GM19438 (cell line): ENCODE measurements around the gene EN2.

Source experiments
- ATAC-seq: cut with Tn5 transposase; IDR thresholded peaks from one replicate; pipeline ENCODE4 v1.9.1; 2021; ENCODE audit warnings: low read depth; ENCODE audit not compliant: unreplicated experiment

The EN2 gene

GRCh38 chr7:155483868-155484325 is 26.0 kb downstream of the EN2 start:
- no peak for ATAC-seq

- no peak for ATAC-seq
Observed at GRCh38 chr7:155484483-155485399, 26.8 kb downstream of the EN2 start.

- no peak for ATAC-seq
Observed at GRCh38 chr7:155486783-155487508, 29.0 kb downstream of the EN2 start.

GRCh38 chr7:155487509-155488482 is 29.9 kb downstream of the EN2 start:
- no peak for ATAC-seq

GRCh38 chr7:155488483-155489127 is 30.7 kb downstream of the EN2 start:
- ATAC-seq, result no peak

- ATAC-seq, result no peak
Observed at GRCh38 chr7:155489158-155489840, 31.4 kb downstream of the EN2 start.

GRCh38 chr7:155489862-155490696 is 32.1 kb downstream of the EN2 start:
- peak; percentile 47 for ATAC-seq

- peak; percentile 95 for ATAC-seq
Observed at GRCh38 chr7:155490697-155491628, 33.0 kb downstream of the EN2 start.

GRCh38 chr7:155491812-155492211 is 33.9 kb downstream of the EN2 start:
- no peak for ATAC-seq

GRCh38 chr7:155493744-155494538 is 36.0 kb downstream of the EN2 start:
- no peak for ATAC-seq

GRCh38 chr7:155494551-155494950 is 36.6 kb downstream of the EN2 start:
- no peak for ATAC-seq

GRCh38 chr7:155495440-155496248 is 37.7 kb downstream of the EN2 start:
- no peak for ATAC-seq

GRCh38 chr7:155496267-155497005 is 38.5 kb downstream of the EN2 start:
- ATAC-seq, result no peak

GRCh38 chr7:155497149-155497901 is 39.4 kb downstream of the EN2 start:
- no peak for ATAC-seq

- ATAC-seq, result no peak
Observed at GRCh38 chr7:155505422-155505793, 47.5 kb downstream of the EN2 start.
